HUES6 (cell line): ENCODE measurements around the gene PARS2.

Source experiments
- H3K27ac ChIP-seq: 2 replicates; pipeline ENCODE4 v1.7.0; 2013; ENCODE audit warnings: low read depth, mild to moderate bottlenecking, low read length, inconsistent platforms
- H3K27me3 ChIP-seq: 2 replicates; pipeline ENCODE4 v1.6.1; 2013; ENCODE audit warnings: low read length; ENCODE audit not compliant: control insufficient read depth, insufficient read depth
- H3K36me3 ChIP-seq: 2 replicates; pipeline ENCODE4 v1.6.1; 2013; ENCODE audit warnings: low read length; ENCODE audit not compliant: control insufficient read depth, insufficient read depth
- H3K4me1 ChIP-seq: 2 replicates; pipeline ENCODE4 v1.6.1; 2013; ENCODE audit warnings: low read length; ENCODE audit not compliant: control insufficient read depth, insufficient read depth
- H3K4me3 ChIP-seq: 2 replicates; pipeline ENCODE4 v1.5.1; 2013; ENCODE audit warnings: low read depth, low read length
- H3K9ac ChIP-seq: one replicate; pipeline ENCODE4 v1.6.1; 2013; ENCODE audit warnings: mild to moderate bottlenecking, low read length
- H3K9me3 ChIP-seq: 2 replicates; pipeline ENCODE4 v1.6.1; 2013; ENCODE audit warnings: low read depth, low read length; ENCODE audit not compliant: control insufficient read depth, insufficient read depth

PARS2 gene

GRCh38 chr1:54708385-54708784, 55.9 kb downstream of the PARS2 start:
- peaks cover 45% of the 10 kb centered on the region for H3K27me3 ChIP-seq
- no peak overlapping the region for H3K9ac ChIP-seq
- no peak overlapping the region for H3K4me3 ChIP-seq
- H3K9me3 ChIP-seq: no peaks in the 10 kb centered on the region
- no peaks in the 10 kb centered on the region for H3K36me3 ChIP-seq
- no peaks in the 10 kb centered on the region for H3K4me1 ChIP-seq
- H3K27ac ChIP-seq: no peak overlapping the region
